ENCODE data around the gene FETUB. TPM values are rescaled to one million over a fixed set of nuclear protein-coding genes. Genes with fewer than 3 reads are reported as not detected.
"Not testable (repeated sequence)": the region's sequence is repeated elsewhere in the genome, so short reads cannot be mapped to it uniquely, and the experiment has no call there.

FETUB gene
- total RNA-seq, 1 experiment from 2014 or later: 1.8 TPM

GRCh38 chr3:186633481-186633880 is 6.7 kb upstream of the FETUB start:
- DNase-seq (ENCODE audit: low read depth): no peak

GRCh38 chr3:186634207-186634606 is 6.0 kb upstream of the FETUB start:
- DNase-seq (ENCODE audit: low read depth): not testable (repeated sequence)

GRCh38 chr3:186635532-186635931 is 4.7 kb upstream of the FETUB start:
- no peak for DNase-seq (ENCODE audit: low read depth)

GRCh38 chr3:186636536-186636935 is 3.7 kb upstream of the FETUB start:
- no peak for DNase-seq (ENCODE audit: low read depth)

GRCh38 chr3:186637686-186638085 is 2.5 kb upstream of the FETUB start:
- no peak for DNase-seq (ENCODE audit: low read depth)

- DNase-seq (ENCODE audit: low read depth): no peak
These were observed 1.9 kb upstream of the FETUB start for GRCh38 chr3:186638259-186638658.

GRCh38 chr3:186640473-186640818 is 247 bp downstream of the FETUB start:
- peak; percentile 89 for DNase-seq (ENCODE audit: low read depth)

- DNase-seq (ENCODE audit: low read depth): no peak
These were observed 730 bp downstream of the FETUB start for GRCh38 chr3:186640929-186641328.

- no peak for DNase-seq (ENCODE audit: low read depth)
These were observed 1.8 kb downstream of the FETUB start for GRCh38 chr3:186642014-186642413.

- peak; percentile 49 for DNase-seq (ENCODE audit: low read depth)
These were observed 3.3 kb downstream of the FETUB start for GRCh38 chr3:186643493-186643892.

- no peak for DNase-seq (ENCODE audit: low read depth)
These were observed 4.5 kb downstream of the FETUB start for GRCh38 chr3:186644683-186645082.

- DNase-seq (ENCODE audit: low read depth): no peak
These were observed 5.9 kb downstream of the FETUB start for GRCh38 chr3:186646106-186646505.

GRCh38 chr3:186646841-186647240 is 6.6 kb downstream of the FETUB start:
- no peak for DNase-seq (ENCODE audit: low read depth)

GRCh38 chr3:186648851-186649250 is 8.7 kb downstream of the FETUB start:
- no peak for DNase-seq (ENCODE audit: low read depth)

GRCh38 chr3:186651678-186652215 is 11.5 kb downstream of the FETUB start:
- DNase-seq (ENCODE audit: low read depth): no peak

- no peak for DNase-seq (ENCODE audit: low read depth)
These were observed 13.0 kb downstream of the FETUB start for GRCh38 chr3:186653080-186653707.

- peak; percentile 58 for DNase-seq (ENCODE audit: low read depth)
These were observed 13.8 kb downstream of the FETUB start for GRCh38 chr3:186653984-186654383.

- no peak for DNase-seq (ENCODE audit: low read depth)
These were observed 23.3 kb downstream of the FETUB start for GRCh38 chr3:186663361-186664118.

- no peak for DNase-seq (ENCODE audit: low read depth)
These were observed 23.9 kb downstream of the FETUB start for GRCh38 chr3:186664119-186664495.

GRCh38 chr3:186664506-186664905 is 24.3 kb downstream of the FETUB start:
- no peak for DNase-seq (ENCODE audit: low read depth)

- no peak for DNase-seq (ENCODE audit: low read depth)
These were observed 25.5 kb downstream of the FETUB start, which contains the start of gene HRG for GRCh38 chr3:186665625-186666188. TSS of gene HRG (plus strand) at chr3:186666014. CDS start at chr3:186666032, 18 bp downstream.

GRCh38 chr3:186668426-186668825 is 28.2 kb downstream of the FETUB start:
- DNase-seq (ENCODE audit: low read depth): peak; percentile 27
